ENCODE results near the gene IKZF1. TPM values are rescaled to one million over a fixed set of nuclear protein-coding genes. Genes with fewer than 3 reads are reported as not detected.

IKZF1 gene
- polyA plus RNA-seq, 1 experiment, result not detected

DNA sequence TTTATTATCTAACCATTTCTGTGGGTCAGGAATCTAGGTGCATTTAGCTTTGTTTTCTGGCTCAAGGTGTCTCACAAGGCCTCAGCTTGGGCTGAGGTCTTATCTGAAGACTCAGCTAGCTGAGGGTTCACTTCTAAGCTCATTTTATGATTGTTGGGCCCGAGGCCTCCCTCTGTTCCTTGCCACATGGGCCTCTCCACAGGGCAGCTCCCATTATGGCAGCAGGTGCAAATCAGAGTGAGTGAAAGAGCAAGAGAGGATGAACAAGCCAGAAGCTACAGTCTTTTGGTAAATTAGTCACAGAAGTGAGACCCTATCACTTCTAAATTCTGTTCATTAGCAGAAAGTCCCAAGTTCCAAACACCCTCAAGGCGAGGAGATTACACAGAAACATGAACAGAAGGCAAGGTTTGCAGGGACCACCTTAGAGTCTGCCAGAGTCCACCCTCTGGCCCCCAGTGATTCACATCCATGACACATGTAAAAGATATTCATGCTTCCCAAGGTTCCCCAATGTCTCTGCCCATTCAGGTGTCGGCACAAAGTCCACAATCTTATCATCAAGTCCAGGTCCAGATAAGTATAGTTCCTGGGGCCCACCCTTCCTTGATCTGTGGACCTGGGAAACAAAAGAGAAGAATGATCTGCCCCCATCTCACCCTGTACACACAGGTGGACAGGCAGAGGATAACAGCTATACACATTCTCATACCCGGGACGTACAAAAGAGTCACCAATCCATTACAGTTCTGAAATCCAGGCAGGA, 121.9 kb downstream of the IKZF1 start:
- Histone ChIP-seq H3K4me3 (ENCODE audit: low read depth, low read length) (no peak overlapping the region), H3K27me3 (ENCODE audit: control insufficient read depth, insufficient read depth, low read length) (no peaks in the 10 kb centered on the region), H3K36me3 (ENCODE audit: control insufficient read depth, insufficient read depth, low read length) (no peaks in the 10 kb centered on the region)
- TF ChIP-seq, protein P1, sequence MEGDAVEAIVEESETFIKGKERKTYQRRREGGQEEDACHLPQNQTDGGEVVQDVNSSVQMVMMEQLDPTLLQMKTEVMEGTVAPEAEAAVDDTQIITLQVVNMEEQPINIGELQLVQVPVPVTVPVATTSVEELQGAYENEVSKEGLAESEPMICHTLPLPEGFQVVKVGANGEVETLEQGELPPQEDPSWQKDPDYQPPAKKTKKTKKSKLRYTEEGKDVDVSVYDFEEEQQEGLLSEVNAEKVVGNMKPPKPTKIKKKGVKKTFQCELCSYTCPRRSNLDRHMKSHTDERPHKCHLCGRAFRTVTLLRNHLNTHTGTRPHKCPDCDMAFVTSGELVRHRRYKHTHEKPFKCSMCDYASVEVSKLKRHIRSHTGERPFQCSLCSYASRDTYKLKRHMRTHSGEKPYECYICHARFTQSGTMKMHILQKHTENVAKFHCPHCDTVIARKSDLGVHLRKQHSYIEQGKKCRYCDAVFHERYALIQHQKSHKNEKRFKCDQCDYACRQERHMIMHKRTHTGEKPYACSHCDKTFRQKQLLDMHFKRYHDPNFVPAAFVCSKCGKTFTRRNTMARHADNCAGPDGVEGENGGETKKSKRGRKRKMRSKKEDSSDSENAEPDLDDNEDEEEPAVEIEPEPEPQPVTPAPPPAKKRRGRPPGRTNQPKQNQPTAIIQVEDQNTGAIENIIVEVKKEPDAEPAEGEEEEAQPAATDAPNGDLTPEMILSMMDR (IDR thresholded peaks at IDR 0.05; ENCODE audit: insufficient read depth, low read depth, low read length), result no peak
- ChIA-PET CTCF (interaction anchor here (1.6 to 3.9 kb wide), 2 partner anchors 9 to 715 kb away, joined by 3 to 21 read pairs; no protein-coding TSS in a partner anchor), POLR2A (no interaction called here)
- DNase-seq (ENCODE audit: low read depth), result no peak

DNA sequence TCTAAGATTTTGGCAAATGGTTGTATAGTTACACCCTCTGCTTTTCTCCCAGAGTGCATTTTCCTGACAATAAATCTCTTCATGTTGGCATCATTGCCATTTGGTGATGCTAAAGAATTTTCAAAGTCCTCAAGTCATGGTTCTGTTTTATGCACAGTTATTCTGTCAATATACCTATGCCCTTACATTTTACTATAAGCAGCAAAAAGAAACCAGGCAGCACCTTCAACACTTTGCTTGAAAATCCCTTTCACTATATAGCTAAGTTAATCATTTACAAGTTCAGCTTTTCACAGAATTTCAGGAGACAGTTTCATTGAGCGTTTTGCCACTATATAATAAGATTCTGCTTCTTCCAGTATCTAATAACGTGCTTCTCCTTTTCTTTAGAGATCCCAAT, 123.0 kb downstream of the IKZF1 start:
- no peak for DNase-seq (ENCODE audit: low read depth)
- TF ChIP-seq, protein P1 (IDR thresholded peaks at IDR 0.05; ENCODE audit: insufficient read depth, low read depth, low read length), result no peak
- ChIA-PET CTCF (interaction anchor here (1.6 to 3.9 kb wide), 2 partner anchors 10 to 714 kb away, joined by 3 to 21 read pairs; no protein-coding TSS in a partner anchor), POLR2A (no interaction called here)
- no peaks in the 10 kb centered on the region for H3K27me3 ChIP-seq (ENCODE audit: control insufficient read depth, insufficient read depth, low read length)
- H3K36me3 ChIP-seq (ENCODE audit: control insufficient read depth, insufficient read depth, low read length), result no peaks in the 10 kb centered on the region
- no peak overlapping the region for H3K4me3 ChIP-seq (ENCODE audit: low read depth, low read length)

DNA sequence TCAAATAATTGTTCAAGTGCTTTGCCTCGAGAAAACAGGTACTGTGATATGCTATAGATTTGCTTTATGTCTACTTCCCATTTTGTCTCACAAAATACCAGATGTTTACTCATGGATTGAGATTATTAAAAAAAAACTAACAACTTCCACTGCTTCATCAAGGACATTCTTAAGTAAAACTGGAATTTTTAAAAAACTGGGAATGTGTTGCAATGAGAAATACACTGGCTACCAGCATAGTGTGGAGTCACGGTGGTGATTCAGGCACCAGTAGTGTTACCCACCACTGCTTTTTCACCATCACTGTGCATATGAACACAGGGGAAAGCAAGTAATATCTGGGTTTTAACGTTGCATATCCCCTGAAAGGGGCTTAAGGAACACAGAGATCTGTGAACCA, 124.4 kb downstream of the IKZF1 start:
- Histone ChIP-seq H3K4me3 (ENCODE audit: low read depth, low read length) (no peak overlapping the region), H3K36me3 (ENCODE audit: control insufficient read depth, insufficient read depth, low read length) (no peaks in the 10 kb centered on the region), H3K27me3 (ENCODE audit: control insufficient read depth, insufficient read depth, low read length) (no peaks in the 10 kb centered on the region)
- DNase-seq (ENCODE audit: low read depth), result no peak
- POLR2A ChIA-PET, result no interaction called here
- CTCF ChIA-PET, result interaction anchor here (3.9 kb wide), 1 partner anchor 11 kb away, joined by 21 read pairs; no protein-coding TSS in a partner anchor
- TF ChIP-seq, protein P1 (IDR thresholded peaks at IDR 0.05; ENCODE audit: insufficient read depth, low read depth, low read length), result no peak

DNA sequence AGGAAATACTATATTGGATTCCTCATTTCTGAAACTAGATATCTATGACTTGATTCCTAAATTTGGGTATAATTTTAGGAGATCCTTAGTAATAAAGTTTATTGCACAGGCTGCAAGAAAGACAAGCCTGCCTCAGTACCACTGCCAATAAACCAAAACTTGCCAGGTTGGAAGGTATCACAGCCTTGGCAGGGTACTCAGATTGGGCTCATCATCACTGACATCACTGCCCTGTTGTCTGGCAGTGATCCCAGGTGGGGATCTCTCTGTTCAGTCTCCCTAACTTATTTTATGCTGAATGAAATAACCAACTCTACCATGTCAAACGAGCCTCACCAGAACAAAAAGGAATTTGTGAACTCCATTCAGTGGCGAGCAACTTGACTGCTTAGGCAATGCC, 126.8 kb downstream of the IKZF1 start:
- no peak for DNase-seq (ENCODE audit: low read depth)
- ChIA-PET CTCF (interaction anchor here (0.8 kb wide), 1 partner anchor 13 kb away, joined by 3 read pairs; no protein-coding TSS in a partner anchor), POLR2A (no interaction called here)
- Histone ChIP-seq H3K36me3 (ENCODE audit: control insufficient read depth, insufficient read depth, low read length) (no peaks in the 10 kb centered on the region), H3K4me3 (ENCODE audit: low read depth, low read length) (no peak overlapping the region), H3K27me3 (ENCODE audit: control insufficient read depth, insufficient read depth, low read length) (no peaks in the 10 kb centered on the region)
- TF ChIP-seq, protein P1 (IDR thresholded peaks at IDR 0.05; ENCODE audit: insufficient read depth, low read depth, low read length), result no peak

DNA sequence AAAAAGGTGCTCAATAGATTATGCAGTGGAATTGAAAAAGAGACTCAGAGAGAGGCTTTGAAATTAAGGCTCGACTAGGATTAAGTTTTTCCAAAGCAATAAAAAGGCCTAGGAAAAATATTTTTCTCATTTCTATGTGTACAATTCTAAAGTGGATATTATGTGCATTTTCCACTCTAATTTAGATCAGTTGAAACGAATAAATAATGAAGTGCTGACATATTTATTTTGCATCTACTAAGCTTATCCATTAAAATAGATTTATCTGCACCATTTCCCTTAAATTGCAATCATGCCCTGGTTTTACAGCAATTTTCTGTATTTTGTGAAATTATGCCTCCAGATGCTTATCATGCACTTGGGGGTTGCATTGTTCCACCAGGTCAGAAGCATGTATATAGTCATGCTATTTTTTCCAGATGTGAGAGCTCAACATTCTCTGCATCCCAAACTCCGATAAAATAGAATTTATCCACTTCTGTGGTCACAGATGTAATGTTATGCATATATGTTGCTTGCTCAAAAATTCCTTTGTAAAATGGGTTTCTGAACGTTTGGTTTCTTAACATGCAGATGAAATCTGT, 127.3 kb downstream of the IKZF1 start:
- Histone ChIP-seq H3K4me3 (ENCODE audit: low read depth, low read length) (no peak overlapping the region), H3K36me3 (ENCODE audit: control insufficient read depth, insufficient read depth, low read length) (no peaks in the 10 kb centered on the region), H3K27me3 (ENCODE audit: control insufficient read depth, insufficient read depth, low read length) (no peaks in the 10 kb centered on the region)
- no peak for DNase-seq (ENCODE audit: low read depth)
- POLR2A ChIA-PET, result no interaction called here
- TF ChIP-seq, protein P1 (IDR thresholded peaks at IDR 0.05; ENCODE audit: insufficient read depth, low read depth, low read length), result no peak
- CTCF ChIA-PET, result interaction anchor here (0.8 kb wide), 1 partner anchor 14 kb away, joined by 3 read pairs; no protein-coding TSS in a partner anchor
